Activated T-cell treated with anti-CD3 and anti-CD28 coated beads for 24 hours (primary cell): ENCODE measurements around the gene KCNA4.
"Not testable (repeated sequence)": the region's sequence is repeated elsewhere in the genome, so short reads cannot be mapped to it uniquely, and the experiment has no call there.

ENCODE experiments used
- DNase-seq: peaks from one replicate; pipeline ENCODE4 v3.0.0-alpha.2; 2020; ENCODE audit warnings: low read depth

KCNA4 gene

DNA sequence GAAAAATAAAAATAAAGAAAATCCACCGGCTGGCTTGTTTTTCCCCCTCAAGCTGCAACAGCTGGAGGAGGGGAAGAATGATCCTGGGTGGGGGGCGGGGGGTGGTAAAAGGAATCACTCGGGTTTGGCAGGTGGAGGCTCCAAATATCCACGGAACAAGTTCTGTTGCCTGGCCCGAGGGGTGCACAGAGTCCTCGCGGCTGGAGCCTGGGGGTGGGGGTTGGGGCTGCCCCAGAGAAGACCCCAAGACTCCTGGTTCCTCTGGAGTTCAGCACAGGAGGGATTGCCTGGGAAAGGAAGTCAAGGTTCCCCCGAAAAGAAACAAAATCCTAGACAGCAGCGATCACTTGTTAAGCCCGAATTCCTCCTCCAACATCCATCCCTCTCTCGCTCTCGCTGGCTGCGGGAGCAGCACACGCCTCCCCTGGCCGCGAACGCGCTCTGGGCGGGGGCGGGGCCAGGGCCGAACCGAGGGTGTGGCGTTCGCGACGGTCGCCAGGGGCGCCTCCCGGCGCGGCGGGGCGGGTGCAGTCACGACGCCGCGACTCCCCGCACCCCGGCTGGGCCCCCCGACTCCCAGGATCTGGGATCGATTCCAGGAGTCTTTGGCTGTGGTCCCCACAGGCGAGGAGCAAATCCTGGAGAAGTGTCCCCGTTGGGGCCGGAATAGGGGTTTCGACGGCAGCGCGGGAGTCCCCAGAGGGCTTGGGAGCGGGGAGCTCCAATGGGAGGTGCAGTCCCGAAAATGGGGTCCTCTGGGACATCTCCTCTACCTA, at the start of gene KCNA4:
Gene KCNA4, minus strand, starts transcription at position 443 of the 776 bp plus-strand sequence. CDS start 4,352 bp downstream, outside the sequence.
- no peak for DNase-seq

DNA sequence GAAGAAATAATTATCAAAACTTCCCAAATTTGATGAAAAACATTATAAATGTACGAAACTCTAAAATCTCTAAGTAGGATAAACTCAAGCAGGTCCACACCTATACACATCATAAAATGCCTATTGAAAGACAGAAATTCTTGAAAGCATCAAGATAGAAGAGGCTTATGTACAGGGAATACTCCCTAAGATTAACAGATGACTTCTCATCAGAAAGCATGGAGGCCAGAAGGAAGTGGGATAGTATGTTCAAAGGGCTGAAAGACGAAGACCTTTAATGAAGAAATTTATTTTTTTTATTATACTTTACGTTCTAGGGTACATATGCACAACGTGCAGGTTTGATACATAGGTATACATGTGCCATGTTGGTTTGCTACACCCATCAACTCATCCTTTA, 45.3 kb upstream of the KCNA4 start:
- DNase-seq: no peak

DNA sequence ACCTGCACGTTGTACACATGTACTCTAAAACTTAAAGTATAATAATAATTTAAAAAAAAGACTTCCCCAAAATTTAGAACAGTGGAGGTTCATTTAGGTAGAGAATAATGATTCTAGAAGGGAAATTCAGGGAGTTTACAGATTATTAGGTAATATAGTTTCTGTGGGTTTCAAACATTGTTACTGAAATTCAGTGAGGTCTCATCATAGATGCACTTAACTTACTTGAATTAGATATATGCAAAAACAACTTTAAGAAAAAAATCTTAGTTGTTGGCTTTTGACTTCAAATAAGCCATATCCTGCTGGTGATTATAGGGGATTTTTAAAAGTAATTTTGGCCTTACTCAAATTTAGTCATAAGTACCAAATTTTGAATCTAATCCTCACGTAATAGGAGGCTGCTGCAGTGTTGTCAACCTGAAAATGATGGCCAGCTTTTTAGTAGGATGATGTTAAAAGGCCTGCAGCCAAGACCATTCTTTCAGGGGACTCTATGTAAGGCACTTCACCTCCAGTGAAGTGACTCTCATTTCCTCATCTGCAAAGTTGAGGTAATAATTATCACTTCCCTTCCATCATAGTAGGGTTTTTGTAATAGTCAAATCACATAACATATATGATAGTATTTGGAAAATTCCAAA, 42.5 kb upstream of the KCNA4 start:
- DNase-seq: no peak

DNA sequence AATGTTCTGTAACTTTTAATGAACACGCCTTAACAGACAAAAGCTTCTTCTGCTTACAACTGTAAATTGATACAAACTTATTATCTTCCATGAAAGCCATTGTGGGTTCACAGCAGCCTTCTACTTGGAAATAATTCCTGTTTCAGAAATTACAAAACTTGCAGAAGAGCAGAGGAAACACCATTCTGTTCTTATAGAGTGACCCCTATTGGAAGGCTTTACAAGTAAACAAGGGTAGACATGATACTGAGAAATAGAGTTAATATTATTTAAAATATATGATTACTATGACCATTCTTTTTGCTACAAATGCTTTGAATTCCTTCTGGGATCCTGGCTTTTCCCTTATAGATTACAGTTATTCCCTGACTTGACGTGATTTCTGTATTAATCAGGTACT, 32.4 kb upstream of the KCNA4 start:
- DNase-seq: no peak

DNA sequence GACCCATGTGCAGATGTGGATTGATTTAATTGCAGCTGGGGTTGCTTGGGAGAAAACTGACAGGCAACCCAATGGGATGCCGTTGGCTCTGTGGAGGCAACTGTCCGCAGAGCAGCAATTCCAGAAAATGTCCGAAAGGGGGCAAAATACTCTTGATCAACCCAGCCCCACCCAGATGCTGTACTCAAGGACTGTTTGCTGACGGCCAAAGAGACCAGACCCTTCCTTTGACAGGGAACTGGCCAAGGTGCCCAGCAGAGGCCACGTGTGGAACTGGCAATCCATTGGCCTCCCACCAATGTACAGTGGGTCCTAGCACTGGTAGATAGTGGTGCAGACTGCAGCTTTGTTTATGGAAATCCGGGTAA, 29.7 kb upstream of the KCNA4 start:
- no peak for DNase-seq

DNA sequence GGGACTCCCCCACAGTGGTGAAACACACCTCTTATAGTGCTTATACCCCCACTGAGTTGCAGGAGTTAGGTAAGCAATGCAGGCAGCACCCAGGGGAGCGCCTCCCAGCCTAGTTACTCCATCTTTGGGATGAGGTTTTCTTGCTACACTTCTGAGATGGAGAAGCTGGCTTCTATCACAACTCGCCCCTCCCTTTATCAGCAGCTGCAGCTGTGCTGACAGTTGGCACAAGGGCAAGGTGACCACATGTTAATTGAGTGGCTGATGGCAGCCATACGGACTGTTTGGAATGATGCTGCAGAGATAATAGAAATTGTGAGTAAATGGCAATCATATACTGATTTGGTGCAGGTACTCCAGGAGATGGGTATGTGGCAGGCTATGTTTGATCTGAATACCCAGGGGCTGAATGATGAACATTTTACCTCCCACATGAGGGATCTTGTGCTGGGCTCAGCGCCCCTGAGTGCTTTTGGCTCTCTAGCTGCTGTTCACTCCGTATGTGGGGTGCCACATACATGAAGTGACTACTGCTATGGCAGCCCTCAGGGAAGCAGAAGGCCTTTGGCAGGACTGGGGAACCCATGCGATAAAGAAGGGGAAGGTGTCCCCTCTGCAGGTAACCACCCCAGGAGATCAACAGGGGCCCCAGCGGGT, 29.2 kb upstream of the KCNA4 start:
- no peak for DNase-seq

DNA sequence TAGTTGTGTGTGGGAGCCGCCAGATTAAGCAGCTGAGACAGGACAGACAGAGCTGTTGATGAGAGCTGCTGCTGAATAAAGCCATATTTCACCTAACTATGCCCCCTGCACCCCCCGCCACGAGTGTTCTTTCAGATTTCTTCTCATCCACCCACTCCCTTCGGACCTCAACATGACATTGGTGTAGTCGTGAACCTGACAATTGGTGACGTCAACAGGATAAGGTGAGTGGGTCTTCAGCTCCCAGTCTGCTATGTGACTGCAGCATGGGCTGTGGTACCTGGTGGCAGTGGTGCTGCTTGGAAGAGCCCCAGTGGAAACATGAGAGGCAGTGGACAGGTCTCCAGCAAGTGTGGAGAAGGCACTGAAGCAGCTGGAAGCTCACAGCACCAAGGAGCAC, 28.3 kb upstream of the KCNA4 start:
- no peak for DNase-seq

DNA sequence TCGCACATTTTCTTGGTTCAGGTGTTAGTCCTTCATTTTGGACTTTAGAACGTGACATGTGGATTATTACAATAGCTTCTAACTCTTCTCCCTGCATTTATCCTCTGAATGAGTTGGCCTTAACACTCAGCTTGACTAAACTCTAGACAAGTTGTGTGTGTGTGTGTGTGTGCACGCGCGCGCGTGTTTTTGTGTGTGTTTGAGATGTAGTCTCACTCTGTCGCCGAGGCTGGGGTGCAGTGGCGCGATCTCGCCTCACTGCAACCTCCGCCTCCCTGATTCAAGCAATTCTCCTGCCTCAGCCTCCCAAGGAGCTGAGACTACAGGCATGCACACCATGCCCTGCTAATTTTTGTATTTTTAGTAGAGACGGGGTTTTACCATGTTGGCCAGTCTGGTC, 24.3 kb upstream of the KCNA4 start:
- DNase-seq: no peak

DNA sequence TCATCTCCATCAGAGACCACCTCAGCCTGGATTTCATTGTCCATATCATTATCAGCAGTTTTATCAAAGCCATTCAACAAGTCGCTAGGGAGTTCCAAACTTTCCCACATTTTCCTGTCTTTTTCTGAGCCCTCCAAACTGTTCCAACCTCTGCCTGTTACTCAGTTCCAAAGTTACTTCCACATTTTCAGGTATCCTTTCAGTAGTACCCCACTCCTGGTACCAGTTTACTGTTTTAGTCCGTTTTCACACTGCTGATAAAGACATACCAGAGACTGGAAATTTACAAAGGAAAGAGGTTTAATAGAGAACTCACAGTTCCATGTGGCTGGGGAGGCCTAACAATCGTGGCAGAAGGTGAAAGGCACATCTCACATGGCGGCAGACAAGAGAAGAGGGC, 17.9 kb upstream of the KCNA4 start:
- DNase-seq: not testable (repeated sequence)

DNA sequence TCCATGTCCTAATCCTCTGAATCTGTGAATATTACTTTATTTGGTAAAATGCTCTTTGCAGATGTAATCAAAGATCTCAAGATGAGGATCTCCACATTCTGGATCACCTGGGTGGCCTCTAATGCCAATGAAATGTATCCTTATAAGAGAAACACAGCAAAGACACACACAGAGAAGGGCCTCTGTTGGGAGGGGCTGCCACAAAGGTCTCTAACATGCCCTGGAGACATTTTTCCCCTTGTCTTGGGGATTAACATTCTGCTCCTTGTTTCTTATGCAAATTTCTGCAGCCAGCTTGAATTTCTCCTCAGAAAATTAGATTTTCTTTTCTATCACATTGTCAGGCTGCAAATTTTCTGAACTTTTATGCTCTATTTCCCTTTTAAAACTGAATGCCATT, 17.3 kb upstream of the KCNA4 start:
- not testable (repeated sequence) for DNase-seq

DNA sequence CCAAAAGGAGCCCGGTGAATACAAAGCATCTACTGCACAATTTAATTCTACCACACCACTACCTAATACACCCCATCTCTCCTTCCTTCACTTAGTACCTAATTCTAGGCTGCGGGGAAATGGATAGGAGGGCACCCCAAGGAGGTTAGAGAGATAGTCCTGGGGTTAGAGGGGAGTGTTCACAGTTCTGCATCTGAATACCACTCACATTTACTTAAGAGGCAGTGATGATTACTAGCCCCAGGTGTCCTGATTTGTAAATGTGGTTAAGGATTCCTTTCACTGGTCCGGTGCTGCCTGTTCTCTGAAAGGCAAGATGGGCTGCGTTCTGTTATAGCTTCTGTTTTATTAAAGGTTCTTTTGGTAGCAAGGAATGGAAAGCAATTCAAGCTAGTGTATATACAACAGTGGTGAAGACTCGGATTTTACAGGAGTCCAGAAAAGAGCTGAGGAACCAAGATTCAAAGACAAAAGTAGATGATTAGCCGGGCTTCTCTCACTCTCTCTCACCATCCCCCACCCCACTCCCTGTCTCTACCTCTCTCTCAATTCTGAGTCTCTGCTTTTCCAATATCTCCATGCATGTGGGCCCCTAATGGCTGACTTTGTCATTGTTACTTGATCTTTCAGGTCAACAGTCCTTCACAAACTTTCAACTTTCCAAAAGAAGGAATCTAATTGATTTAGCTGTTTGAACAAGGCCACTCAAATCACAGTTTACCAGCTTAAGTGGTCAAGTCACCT, 8.7 kb upstream of the KCNA4 start:
- DNase-seq: no peak

DNA sequence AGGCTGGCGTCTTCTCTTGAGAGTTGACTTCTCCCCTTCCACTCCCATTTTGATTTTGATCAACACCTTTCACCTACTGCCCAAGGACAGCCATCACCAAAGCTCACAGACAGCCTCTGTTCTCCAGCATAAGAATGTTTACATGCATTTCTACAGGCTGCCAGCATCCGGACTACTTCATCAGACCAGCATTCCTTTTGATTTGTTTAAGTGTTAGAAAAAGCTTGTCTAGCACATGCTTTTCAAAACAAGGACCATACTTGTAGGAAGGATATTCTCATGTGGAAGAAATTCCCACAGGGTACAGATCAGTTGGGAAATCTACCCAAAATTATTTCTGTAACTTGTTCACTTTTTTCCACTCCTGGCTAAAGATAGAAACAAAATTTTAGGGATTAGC, 6.2 kb upstream of the KCNA4 start:
- no peak for DNase-seq

DNA sequence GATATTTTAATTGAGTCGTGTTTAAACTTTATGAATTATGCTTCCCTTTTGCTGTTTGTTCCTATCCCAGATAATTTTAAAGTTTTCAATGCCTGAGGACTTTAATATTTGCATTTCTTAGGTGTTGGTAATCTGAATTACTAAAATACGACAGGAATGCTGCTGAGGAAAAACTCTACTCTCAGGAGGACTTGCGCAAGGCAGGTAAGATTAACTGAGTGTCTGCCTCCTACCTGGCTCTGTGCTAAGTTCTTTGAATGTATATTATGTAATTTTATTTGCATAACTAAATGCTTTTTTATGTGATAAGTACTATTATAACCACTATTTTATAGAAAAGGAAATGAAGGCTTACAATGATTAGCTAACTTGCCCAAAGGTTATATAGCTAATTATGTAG, 2.7 kb upstream of the KCNA4 start:
- no peak for DNase-seq

DNA sequence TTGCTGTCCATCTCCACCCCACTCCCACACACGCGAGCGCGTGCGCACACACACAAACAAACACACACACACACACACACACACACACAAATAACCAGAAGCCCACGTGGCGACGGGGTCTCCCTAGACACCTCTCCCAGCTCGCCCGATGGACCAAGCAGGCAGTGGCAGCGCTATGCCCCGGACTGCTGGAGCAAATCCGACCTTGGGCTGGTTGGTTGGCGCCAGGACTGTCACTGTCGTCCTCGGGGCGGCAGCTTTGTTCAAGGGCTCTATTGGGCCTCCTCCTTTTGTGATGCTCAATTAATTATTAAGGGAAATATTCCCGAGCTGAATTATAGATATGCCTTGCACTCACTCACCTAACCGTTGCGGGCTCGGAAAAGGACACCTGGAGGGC, 1.7 kb upstream of the KCNA4 start:
- DNase-seq: no peak

DNA sequence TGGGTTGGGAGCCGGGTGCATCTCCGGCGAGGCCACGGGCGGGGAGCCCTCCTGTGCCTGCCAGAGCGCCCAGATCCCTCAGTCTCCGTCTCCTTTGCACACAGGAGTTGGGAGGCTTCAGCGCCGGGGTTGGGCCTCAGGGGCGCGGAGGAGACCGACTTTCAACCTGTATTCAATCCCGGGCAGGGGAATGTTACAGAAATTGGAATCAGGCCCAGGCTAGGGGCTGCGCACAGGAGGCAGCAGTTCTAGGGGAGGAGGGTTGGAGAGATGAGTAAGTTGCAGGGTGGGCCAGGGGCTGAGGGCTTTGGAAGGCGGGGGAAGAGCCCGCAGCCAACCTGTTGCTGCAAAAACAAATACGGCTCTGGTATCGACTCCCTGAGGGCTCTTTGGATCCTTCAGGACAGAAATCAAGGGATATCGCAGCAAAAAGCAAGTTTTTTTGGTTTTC, 640 bp upstream of the KCNA4 start:
- no peak for DNase-seq

DNA sequence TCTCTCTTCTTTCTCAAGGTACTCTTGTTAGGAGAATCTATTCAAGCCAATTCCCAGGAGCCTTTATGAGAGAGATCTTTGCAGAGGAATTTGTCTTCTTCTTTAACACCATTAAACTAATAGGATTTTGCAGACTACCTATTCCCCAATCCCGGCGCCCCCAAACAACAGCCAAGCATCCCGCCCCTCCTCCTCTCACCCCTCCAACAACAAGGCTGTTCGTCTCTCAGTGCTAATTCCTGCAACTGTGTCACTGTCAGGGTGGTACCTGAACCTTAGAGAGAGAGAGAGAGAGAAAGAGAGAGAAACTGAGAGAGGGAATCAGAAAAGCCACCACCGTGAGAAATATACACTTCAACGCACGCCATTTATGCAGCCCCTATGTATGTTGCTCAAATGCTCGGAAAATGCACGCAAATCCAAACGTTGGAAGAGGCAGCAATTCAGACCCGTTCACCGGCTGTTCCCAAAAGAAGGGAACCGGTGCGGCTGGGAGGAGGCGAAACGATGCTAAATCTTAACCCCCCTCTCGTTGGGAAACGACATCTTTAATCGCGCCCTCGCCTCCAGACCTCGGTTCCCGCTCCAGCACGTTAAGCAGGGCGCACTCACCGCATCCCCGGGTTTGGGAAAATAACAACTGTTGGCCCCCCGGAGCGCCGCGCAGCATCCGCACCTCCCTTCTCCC, 961 bp downstream of the KCNA4 start:
- no peak for DNase-seq

DNA sequence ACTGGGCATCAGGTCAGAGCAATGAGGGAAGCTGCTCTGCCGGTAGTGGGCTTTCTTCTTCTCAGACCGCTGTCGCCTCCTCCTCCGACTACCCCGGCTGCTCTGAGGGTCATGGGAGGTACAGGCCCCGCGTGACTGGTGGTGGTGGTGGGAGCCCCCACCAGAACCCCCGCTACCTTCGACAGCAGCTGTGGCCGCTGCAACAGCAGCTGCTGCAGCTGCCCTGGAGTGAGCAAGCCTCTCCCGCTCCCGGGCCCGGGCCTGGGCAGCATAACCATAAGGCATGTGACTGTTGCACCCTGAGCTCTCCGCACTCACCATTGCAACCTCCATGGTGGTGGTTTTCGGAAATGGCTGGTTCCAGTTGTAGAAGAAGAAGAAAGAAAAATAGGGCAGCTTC, 4.5 kb downstream of the KCNA4 start:
- DNase-seq: no peak

DNA sequence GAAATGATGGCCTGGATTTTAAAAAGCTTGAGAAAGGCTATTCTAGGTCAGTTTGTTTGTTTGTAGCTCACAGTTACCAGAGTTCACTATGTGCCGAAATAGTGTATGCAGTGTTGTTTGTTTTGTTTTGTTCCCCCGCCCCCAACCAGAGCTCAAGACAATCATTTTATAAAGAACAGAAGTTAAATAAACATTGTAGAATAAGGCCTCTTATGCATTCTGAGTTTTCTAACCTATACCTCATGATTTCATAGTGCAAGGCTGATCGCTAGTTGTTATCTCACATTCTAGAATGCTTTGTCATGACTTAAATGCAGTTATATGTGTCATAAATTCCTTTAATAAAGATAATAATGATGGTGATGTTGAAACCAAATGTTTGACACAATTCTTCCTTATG, 7.8 kb downstream of the KCNA4 start:
- DNase-seq: no peak

DNA sequence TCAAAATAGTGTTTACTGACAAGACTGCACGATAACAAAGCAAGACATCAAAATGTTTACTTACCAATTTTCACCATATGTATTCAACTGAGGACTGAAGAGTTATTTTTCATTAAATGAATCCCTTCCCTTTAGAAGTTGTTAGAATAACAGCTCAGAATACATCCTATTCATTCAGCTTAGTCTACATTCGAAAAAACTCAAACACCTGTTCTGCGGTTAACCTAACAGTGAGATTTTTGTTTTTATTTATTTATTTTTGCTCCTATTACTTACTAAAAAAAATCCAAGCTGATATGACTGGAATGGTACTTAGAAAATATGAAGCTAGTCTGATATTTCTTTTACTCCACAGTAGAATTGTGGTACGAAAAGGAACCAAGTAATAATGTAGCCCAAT, 10.0 kb downstream of the KCNA4 start:
- DNase-seq: no peak

DNA sequence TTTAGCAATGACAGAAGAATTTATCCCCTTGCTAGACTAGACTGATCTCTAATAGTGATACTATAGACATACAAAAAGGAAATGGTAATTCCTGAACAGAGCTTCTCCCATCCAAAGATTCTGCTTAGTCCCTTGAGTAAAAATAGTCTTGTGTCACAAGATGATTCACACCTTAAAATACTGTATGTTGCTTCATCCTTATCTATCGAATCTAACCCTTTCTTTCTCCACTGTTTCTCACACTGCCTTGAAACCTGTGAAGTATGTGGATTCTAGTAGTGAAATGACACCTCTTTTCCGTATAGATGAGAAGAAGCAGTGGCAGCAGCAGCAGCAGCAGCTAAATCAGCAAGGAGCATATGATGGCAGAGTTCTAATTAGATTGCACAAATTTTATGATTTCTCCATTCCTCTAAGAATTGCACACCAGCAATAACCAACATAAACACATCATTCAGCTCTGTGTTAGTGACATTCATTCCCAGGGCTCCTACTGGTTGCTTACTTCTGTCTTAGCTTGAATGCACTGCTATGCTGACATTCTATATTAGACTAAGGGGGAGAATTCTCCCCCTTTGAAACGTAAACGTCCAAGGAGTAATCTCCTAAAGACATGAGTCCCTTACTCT, 14.6 kb downstream of the KCNA4 start:
- DNase-seq: no peak

DNA sequence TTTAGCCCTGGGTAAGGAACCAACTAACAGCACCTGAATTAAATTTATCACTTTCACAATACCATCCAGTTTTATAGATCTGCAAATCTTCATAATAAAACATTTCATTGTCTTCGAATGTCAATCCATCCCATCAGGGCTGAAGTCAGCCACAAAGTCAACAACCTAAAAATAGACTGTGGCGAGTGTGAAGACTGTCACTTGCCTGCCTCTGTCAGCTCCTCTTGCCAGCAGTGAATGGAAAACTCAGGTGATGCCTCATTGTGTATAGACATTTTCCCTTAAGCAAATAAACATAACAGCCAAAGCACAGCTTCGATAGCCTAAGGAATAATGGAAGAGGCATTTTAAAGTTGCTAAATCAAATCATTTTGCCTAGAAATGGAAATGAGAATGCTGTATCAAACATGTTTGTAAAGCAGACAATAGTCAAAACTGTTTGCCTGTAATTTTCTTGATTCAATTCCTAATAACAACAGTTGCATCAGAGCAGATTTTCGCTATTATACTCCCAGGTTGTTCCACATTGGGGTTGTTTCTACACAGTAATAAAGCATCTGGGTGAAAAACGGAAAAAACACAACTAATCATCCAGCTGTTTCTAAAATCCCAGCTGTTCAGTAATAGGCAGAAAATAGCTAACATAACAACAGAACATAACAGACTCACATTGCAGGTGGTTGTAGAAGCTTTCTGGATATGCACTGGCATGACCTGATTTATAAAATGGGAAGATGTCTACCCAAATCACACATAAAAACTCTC, 15.7 kb downstream of the KCNA4 start:
- no peak for DNase-seq
